Kidney tubule cell (primary cell): ENCODE results near the gene PRKCZ.

Experiments used
- DNase-seq: peaks from one replicate; pipeline ENCODE4 v3.0.0-alpha.2; 2018; ENCODE audit warnings: low spot score

PRKCZ gene

GRCh38 chr1:2179283-2180013, 129.2 kb downstream of the PRKCZ start:
- no peak for DNase-seq

- peak; percentile 73 for DNase-seq
Observed at GRCh38 chr1:2180297-2181245, 130.4 kb downstream of the PRKCZ start.

- no peak for DNase-seq
Observed at GRCh38 chr1:2181271-2181670, 131.1 kb downstream of the PRKCZ start.

- no peak for DNase-seq
Observed at GRCh38 chr1:2181752-2182151, 131.5 kb downstream of the PRKCZ start.

GRCh38 chr1:2182376-2182775, 132.2 kb downstream of the PRKCZ start:
- no peak for DNase-seq

GRCh38 chr1:2183937-2184334, 133.7 kb downstream of the PRKCZ start:
- DNase-seq = no peak

GRCh38 chr1:2184531-2184930, 134.3 kb downstream of the PRKCZ start:
- DNase-seq = no peak

GRCh38 chr1:2184934-2185333, 134.7 kb downstream of the PRKCZ start:
- DNase-seq = no peak

GRCh38 chr1:2185880-2186855, 136.0 kb downstream of the PRKCZ start:
- DNase-seq = no peak

GRCh38 chr1:2186901-2187300, 136.7 kb downstream of the PRKCZ start:
- no peak for DNase-seq

GRCh38 chr1:2187619-2188018, 137.4 kb downstream of the PRKCZ start:
- DNase-seq = no peak

GRCh38 chr1:2188336-2188735, 138.1 kb downstream of the PRKCZ start:
- no peak for DNase-seq

- peak; percentile 97 for DNase-seq
Observed at GRCh38 chr1:2189459-2190425, 139.5 kb downstream of the PRKCZ start.

GRCh38 chr1:2190491-2190976, 140.3 kb downstream of the PRKCZ start:
- DNase-seq = no peak

GRCh38 chr1:2192031-2192995, 142.1 kb downstream of the PRKCZ start:
- DNase-seq = no peak

- peak; percentile 61 for DNase-seq
Observed at GRCh38 chr1:2193514-2194281, 143.5 kb downstream of the PRKCZ start.

GRCh38 chr1:2194319-2194897, 144.2 kb downstream of the PRKCZ start, which contains the start of gene FAAP20:
TSS of gene FAAP20 (minus strand) at chr1:2194772. CDS start at chr1:2194749, 23 bp downstream.
- DNase-seq = peak; percentile 80
